Stimulated activated naive CD8-positive, alpha-beta T cell treated with anti-CD3 and anti-CD28 coated beads, Interleukin-15, Interleukin-2, amounts not matched to agents 100 ng/mL and 50 ng/mL, for 24 hours (primary cell): ENCODE measurements around the gene RTN4R.

Source experiments
- H3K27ac Mint-ChIP-seq: one replicate; pipeline ENCODE4 v1.8.0; 2021; ENCODE audit warnings: mild to moderate bottlenecking, mixed read lengths
- H3K27me3 Mint-ChIP-seq: one replicate; pipeline ENCODE4 v1.8.0; 2021; ENCODE audit warnings: mixed read lengths
- H3K36me3 Mint-ChIP-seq: one replicate; pipeline ENCODE4 v1.8.0; 2021; ENCODE audit warnings: low read depth, mixed read lengths
- H3K4me1 Mint-ChIP-seq: one replicate; pipeline ENCODE4 v1.8.0; 2021; ENCODE audit warnings: low read depth, mixed read lengths
- H3K4me3 Mint-ChIP-seq: one replicate; pipeline ENCODE4 v1.8.0; 2021; ENCODE audit warnings: mild to moderate bottlenecking, mixed read lengths
- H3K9me3 Mint-ChIP-seq: one replicate; pipeline ENCODE4 v1.8.0; 2021; ENCODE audit warnings: mixed read lengths

Gene RTN4R

DNA sequence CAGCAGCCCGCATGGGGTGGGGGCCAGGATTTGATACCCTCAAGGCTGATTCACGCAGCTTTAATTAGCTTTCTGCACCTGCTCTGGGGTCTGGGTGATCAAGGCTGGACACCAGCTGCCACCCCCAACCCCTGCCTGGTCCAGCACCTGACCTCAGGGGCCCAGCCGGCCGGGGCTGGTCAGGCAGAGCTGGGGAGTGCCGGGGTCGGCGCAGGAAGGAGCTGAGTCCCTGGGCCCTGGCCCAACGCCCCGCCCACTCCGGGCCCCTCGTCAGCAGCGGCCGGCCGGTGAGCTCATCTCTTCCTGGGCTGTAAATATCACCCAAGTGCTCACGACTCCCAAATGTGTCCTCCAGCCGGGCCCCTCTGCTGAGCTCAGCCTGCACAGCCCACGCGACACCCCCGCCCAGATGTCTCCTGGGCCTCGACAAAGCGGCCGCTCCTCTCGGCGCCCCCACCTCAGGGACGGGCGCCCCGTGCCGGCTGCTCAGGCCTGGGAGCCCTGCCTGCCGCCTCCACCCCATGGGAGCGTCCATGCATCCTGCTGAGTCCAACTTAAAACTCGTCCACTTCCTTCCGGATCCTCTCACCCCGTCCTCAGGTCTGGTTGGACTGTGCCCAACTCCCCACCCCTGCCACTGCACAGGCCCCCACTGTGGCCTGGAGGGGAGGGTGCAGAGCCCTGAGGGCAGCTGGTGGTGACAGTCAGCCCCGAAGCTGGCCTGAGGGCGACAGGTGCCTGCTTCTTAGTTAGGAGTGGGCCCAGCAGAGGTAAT lies 29.0 kb downstream of the RTN4R start:
- Mint-ChIP-seq H3K27me3 (no peaks in the 10 kb centered on the region), H3K4me1 (peaks cover 36% of the 10 kb centered on the region), H3K4me3 (no peak overlapping the region), H3K36me3 (no peaks in the 10 kb centered on the region), H3K27ac (no peak overlapping the region), H3K9me3 (no peaks in the 10 kb centered on the region)

DNA sequence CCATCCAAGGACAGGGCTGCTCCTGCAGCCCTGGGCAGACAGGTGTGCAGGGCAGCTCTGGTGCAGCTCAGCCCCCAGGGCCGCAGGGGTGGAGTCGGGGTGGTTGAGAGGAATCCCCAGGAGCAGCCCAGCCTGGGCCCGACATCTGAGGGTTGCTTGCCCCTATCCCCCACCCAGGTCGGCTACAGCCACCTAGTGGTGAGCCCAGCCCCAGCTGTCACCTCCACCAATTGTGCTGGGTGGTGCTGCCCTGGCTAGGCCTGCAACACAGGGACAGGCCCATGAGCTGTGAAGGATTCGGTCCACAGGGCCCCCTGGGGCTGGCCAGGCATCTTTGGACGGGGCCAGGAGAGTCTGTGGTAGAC lies 29.6 kb downstream of the RTN4R start:
- H3K4me1 Mint-ChIP-seq = peaks cover 31% of the 10 kb centered on the region
- H3K9me3 Mint-ChIP-seq = no peaks in the 10 kb centered on the region
- no peaks in the 10 kb centered on the region for H3K27me3 Mint-ChIP-seq
- no peak overlapping the region for H3K27ac Mint-ChIP-seq
- no peak overlapping the region for H3K4me3 Mint-ChIP-seq
- H3K36me3 Mint-ChIP-seq = no peaks in the 10 kb centered on the region

DNA sequence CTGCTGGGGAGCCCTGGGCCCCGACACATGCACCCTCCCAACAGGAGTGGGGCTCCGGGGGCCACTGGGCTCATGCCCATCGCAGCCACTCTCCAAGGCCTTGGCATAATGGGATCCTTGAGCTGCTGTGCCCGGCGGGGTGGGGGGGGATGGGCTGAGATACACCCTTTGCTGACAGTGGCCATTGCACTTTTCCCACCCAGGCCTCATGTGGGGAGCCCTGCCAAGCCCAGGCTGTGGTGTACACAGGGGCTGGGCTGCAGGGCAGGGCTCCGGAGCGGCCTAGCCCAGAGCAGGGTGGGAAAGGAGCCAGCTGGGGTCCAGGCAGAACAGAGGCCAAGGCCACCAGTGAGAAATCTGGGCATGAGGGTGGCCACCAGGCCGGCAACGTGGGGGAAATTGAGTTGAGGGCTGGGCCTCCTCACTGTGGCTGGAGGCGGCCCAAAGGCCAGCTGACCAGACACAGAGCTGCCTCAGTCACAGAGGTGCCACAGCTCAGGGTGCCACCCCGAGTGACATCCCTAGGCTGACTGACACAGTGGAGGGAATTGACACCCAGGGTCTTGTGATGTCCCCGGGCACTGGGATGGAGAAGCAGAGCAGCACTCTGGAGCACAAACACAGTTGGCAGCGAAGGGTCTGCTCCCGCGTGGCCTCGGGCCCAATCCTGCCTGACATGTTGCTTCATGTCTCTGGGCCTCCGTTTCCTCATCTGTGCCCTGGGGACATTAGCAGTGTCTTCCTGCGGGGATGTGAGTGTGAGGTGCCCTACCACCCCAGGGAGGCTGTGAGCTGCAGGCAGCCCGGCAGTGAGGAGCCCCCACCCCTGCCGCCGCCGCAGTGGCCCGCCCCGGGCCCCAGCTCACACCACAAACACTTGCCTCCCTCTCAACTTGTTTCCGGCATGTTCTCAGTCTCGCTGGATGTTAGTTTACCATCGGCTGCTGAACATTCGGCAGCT lies 30.4 kb downstream of the RTN4R start:
- H3K27me3 Mint-ChIP-seq = no peaks in the 10 kb centered on the region
- peak overlapping the region; percentile 37 for H3K27ac Mint-ChIP-seq
- no peaks in the 10 kb centered on the region for H3K36me3 Mint-ChIP-seq
- peaks cover 23% of the 10 kb centered on the region for H3K4me1 Mint-ChIP-seq
- H3K9me3 Mint-ChIP-seq = no peaks in the 10 kb centered on the region
- H3K4me3 Mint-ChIP-seq = no peak overlapping the region

DNA sequence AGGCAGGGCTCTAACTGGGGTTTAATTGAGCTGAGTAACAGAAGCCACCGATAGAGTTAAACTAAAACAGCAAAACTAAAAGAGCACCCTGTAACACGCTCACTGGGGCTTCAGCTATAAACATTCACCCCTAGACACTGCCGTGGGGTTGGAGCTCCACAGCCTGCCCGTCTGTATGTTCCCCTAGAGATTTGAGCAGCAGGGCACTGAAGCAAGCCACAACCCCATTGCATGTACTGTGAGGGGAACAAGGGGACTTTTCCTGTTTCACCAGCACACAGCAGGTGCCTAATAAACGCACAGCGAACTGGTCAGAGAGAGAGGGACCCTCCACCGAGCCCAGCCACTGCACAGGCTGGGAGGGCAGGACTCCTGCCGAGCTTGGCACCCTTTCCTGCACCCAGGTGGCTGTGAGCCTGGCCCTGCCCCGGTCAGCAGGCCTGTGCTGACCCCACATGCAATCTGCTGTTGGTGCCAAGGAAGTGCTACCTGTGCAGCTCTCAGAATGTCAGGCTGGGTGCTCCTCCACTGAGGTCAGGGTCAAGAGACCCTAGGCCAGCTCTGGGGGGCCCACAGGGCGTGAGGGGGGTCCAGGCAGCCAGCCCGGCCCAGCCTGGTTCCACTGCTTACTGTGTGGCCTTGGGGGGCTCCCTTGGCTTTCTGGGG lies 31.9 kb downstream of the RTN4R start:
- H3K36me3 Mint-ChIP-seq = no peaks in the 10 kb centered on the region
- peaks cover 17% of the 10 kb centered on the region for H3K4me1 Mint-ChIP-seq
- no peaks in the 10 kb centered on the region for H3K9me3 Mint-ChIP-seq
- H3K27ac Mint-ChIP-seq = no peak overlapping the region
- H3K4me3 Mint-ChIP-seq = no peak overlapping the region
- H3K27me3 Mint-ChIP-seq = no peaks in the 10 kb centered on the region

DNA sequence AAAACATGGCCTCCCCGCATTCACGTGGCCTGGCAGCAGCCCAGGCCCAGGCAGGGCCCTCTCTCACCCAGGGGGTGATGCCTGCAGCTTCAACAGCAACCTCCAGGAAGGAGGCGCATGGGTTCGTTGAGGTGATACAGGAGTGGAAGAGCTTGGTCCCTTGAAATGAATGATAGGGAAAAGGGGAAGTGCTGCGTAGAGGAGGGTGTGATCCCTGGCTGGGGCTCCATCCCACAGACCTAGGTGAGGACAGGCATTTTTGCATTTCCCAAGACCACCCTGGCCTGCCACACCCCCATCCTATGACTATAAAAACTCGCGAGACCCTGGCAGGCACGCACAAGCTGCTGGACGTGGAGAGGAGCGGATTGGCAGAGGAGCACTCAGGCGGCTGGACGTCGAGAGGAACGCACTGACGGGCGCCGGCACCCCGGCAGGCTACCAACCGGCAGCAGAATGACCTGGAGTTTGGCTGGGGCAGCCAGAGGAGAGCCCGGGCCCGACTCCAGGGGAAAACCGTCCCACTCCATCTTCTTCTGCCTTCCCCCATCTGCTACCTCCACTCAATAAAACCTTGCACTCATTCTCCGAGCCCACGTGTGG lies 32.6 kb downstream of the RTN4R start:
- Mint-ChIP-seq H3K36me3 (no peaks in the 10 kb centered on the region), H3K27ac (no peak overlapping the region), H3K4me3 (no peak overlapping the region), H3K4me1 (peaks cover 17% of the 10 kb centered on the region), H3K27me3 (no peaks in the 10 kb centered on the region), H3K9me3 (no peaks in the 10 kb centered on the region)

DNA sequence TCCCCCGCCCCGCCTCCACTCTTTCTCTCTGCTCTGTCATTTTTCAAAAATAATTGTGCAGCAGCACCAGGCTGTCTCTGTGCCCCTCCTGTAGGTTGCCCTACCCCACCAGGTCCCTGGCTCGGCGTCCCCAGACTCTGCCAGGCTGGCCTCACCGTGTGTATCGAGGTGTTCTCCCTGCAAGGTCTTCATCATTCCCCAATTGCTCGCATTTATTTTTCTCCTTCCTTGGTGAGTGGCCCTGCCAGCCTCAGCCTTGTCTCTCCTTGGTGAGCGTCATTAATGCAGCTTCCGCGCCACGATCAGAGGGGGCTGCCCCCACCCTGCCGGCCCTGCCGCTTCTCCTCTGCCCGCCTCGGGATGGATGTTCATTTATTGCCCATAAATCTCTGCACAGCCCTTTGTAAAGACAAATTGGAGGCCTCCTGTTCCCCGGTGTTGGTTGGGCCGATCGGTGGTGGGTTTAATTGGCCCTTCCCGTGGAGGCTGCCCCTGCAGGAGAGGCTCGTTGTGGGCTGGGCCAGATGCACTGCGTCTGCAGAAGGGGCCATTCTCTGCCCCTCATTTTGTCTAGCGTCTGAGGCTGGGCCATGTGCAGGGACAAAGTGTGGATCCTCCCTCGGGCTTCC lies 33.2 kb downstream of the RTN4R start:
- no peak overlapping the region for H3K4me3 Mint-ChIP-seq
- H3K4me1 Mint-ChIP-seq = peaks cover 17% of the 10 kb centered on the region
- H3K27me3 Mint-ChIP-seq = no peaks in the 10 kb centered on the region
- H3K36me3 Mint-ChIP-seq = no peaks in the 10 kb centered on the region
- no peak overlapping the region for H3K27ac Mint-ChIP-seq
- H3K9me3 Mint-ChIP-seq = no peaks in the 10 kb centered on the region

DNA sequence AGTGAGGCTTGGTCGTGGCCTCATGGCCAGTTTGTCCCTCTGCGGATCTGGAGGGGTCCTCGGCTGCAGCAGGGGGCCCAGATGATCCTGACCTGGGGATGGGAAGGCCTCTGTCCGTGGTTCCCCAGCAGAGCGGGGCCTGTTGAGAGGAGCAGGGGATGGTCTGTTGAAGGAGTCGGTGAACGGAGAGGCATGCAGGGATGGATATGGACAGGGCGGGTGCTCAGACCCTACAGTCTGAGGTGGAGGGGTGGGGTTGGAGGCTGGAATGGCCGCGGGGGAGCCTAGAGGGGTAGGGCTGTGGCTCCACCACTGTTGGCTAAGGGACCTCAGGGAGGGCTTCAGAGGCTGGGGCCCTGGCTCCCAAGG lies 33.8 kb downstream of the RTN4R start:
- Mint-ChIP-seq H3K4me1 (peaks cover 13% of the 10 kb centered on the region), H3K27me3 (no peaks in the 10 kb centered on the region), H3K4me3 (no peak overlapping the region), H3K9me3 (no peaks in the 10 kb centered on the region), H3K36me3 (no peaks in the 10 kb centered on the region), H3K27ac (no peak overlapping the region)

DNA sequence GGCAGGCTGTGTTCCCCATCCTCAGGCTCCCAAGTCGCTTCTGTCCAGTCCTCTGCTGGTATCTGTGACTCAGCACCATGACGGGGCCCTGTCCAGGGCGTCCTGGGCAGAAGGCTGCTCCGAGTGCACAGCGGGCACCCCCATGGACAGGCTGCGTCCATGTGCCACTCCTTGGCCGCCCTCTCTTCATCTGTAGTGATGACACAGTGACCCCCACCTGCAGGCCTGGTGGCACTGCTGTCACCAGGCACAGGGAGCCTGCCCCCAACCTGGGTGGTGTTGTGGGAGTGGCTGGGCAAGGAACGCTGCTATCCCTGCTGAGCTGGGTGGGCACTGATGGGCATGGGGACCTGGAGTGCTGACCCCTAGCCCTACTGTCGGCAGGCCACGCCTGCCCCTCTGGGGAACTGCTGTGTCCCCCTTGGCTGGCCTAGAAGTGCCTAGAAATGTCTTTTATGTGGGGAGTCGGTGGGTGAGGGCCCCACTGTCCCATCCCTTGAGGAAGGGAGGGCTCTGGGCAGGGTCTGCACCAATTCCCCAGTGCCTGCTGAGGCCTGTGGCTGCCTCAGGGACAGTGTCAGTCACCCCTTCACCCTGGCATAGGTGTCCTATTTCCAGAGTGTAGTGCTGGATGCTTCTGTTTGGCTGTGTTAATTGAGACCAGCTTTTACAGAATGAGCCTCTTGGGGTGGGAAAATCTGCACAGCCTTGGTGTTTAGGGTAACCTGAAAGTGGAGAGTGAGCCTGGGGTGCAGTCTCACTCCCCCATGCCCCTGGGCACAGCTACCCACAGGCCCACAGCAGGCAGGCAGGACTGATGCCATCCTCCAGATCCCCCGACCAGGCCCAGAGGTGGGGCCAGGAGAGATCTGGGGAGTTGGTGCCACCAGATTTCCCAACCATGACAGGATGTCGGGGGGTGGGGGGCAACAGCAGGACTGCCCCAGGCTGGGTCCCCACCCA lies 34.5 kb downstream of the RTN4R start:
- no peaks in the 10 kb centered on the region for H3K36me3 Mint-ChIP-seq
- H3K4me1 Mint-ChIP-seq = peaks cover 7% of the 10 kb centered on the region
- no peak overlapping the region for H3K27ac Mint-ChIP-seq
- no peaks in the 10 kb centered on the region for H3K9me3 Mint-ChIP-seq
- H3K27me3 Mint-ChIP-seq = no peaks in the 10 kb centered on the region
- H3K4me3 Mint-ChIP-seq = no peak overlapping the region

DNA sequence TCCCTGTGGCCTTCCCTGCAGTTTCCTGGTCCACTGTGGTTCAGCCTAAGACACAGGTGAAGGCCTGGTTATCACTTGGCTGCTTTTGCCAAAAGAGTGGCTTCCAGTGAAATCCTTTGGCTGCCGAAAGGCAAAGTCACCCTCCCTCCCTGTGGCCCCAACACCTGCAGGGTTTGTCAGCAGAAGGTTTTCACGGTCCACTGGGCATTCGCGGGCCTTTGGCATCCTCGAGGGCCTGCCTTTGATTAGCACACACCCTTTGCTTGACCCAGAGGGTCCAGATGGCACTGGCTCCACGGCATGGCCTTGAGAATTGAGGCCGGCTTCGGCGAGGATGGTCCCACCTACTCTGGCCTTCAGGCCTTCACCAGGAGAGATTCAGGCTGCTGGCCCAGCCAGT lies 35.3 kb downstream of the RTN4R start:
- no peak overlapping the region for H3K4me3 Mint-ChIP-seq
- no peak overlapping the region for H3K27ac Mint-ChIP-seq
- peaks cover 3% of the 10 kb centered on the region for H3K4me1 Mint-ChIP-seq
- H3K27me3 Mint-ChIP-seq = no peaks in the 10 kb centered on the region
- H3K9me3 Mint-ChIP-seq = no peaks in the 10 kb centered on the region
- no peaks in the 10 kb centered on the region for H3K36me3 Mint-ChIP-seq

DNA sequence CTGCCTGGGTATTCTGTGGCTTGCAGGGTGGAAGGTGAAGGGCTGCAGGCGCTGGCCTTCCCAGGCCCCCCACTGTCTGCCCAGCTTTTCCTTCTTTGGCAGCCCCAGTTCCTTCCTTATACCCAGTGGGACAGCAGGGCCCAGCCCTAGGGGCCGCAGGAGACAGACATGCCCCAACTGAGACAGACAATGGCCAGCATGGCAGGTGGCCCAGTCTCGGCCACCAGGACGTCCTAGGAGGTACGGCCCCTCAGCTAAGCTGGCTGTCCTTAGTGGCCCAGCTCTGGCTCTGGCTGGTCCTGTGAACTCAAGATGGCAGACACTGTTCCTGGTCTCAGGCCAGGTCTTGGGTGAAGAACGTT lies 35.9 kb downstream of the RTN4R start:
- no peak overlapping the region for H3K4me3 Mint-ChIP-seq
- H3K4me1 Mint-ChIP-seq = peaks cover 3% of the 10 kb centered on the region
- no peaks in the 10 kb centered on the region for H3K9me3 Mint-ChIP-seq
- no peaks in the 10 kb centered on the region for H3K27me3 Mint-ChIP-seq
- no peaks in the 10 kb centered on the region for H3K36me3 Mint-ChIP-seq
- no peak overlapping the region for H3K27ac Mint-ChIP-seq

DNA sequence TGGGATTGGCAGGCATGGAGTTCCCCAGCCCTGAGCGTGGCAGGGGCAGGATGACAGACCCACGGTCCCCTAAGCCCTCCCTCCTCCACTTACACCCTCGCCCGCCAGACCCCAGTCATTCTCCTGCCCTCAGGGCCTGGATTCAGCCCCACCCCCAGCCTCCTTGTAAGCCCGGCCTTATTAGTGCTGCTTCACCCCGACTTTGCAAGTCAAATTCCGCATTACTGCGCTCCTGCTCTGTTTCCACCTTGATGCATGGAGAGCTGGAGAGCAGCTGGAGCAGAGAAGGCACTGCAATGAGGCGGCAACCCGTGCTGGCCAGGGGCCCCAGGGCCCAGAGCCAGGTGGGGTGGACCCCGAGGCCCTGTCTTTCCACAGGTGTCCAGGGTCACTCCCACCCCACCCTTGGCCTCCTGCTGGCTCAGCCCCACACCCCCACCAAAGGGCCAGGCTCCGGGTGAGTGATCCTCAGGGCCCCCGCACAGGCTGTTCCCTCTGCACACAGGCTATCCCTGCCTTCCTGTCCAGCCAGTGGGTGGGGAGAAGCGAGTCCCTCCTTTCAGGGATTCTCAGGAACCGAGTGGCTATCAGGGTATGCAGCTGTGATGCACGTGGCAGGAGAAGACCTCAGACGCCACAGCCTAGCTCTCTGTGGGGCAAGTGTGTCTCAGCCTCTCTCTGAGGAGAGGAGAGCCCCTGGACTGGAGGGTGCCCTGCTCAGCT lies 36.4 kb downstream of the RTN4R start:
- H3K4me3 Mint-ChIP-seq = no peak overlapping the region
- H3K27ac Mint-ChIP-seq = no peak overlapping the region
- no peaks in the 10 kb centered on the region for H3K36me3 Mint-ChIP-seq
- no peaks in the 10 kb centered on the region for H3K9me3 Mint-ChIP-seq
- no peaks in the 10 kb centered on the region for H3K27me3 Mint-ChIP-seq
- H3K4me1 Mint-ChIP-seq = peaks cover under 1% of the 10 kb centered on the region

DNA sequence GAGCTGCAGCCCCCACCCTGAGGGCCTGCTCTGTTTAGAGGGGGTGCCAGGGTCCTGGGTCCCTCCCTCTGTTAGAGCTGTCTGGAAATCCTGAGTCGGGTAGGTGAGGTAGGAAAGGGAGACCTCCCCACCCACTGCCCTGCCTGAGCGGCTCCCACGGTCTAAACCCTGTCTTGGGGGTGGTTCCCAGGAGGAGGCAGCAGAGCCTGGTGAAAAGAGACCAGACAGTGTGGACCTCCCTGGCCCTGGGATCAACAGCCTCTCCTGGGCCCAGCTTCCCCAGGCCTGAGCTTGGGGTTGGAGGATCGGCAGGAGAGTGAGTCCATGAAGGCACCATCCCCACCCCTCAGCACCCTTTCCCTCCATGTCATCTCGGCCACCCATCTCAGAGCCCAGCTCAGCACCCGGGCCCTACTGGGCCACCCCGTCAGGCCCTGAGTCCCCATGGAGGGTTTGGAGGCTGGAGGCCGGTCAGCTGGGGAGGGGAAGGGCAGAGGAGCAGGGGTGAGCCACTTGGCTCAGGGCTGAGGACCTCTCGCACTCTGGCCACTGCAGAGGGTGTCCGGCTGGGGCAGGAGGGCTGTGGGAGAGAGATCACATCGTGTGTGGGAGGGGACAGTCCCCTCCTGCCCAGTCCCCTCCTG lies 37.2 kb downstream of the RTN4R start:
- no peak overlapping the region for H3K4me3 Mint-ChIP-seq
- H3K9me3 Mint-ChIP-seq = no peaks in the 10 kb centered on the region
- H3K27me3 Mint-ChIP-seq = no peaks in the 10 kb centered on the region
- no peaks in the 10 kb centered on the region for H3K4me1 Mint-ChIP-seq
- no peaks in the 10 kb centered on the region for H3K36me3 Mint-ChIP-seq
- no peak overlapping the region for H3K27ac Mint-ChIP-seq
